ENCODE measurements around the gene SGMS1.
A peak's percentile ranks its signal among the peaks of the same experiment; 100 is the strongest.

SGMS1 gene

DNA sequence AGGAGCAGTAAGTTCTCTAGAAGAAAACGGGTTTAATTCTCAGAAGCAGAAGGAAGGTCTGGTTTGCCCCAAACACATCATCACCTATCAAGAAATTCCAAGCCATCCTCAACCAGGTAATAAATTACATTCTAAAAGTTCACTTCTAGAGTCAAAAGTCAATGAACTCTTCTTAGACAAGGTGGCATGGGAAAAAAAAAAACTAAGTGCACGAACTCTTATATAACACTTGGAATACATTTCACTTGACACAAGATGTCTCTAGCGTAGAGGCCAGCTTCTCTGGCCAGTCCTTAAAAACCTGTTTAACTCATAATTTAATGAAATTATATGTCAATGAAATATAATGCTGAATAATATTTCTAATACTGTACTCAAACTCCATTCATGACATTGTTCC lies 200.3 kb downstream of the SGMS1 start:
- Histone ChIP-seq H3K27me3 (ENCODE audit: insufficient read depth, low read length) (no peaks in the 10 kb centered on the region), H3F3A (ENCODE audit: insufficient read depth, low read length) (no peaks in the 10 kb centered on the region), H3K9me3 (ENCODE audit: low read length) (no peaks in the 10 kb centered on the region), H3K9me2 (ENCODE audit: low read depth, low read length) (no peaks in the 10 kb centered on the region), H3K27ac (ENCODE audit: low read depth, low read length, poor library complexity, severe bottlenecking) (no peak overlapping the region), H3K4me2 (ENCODE audit: low read length) (no peak overlapping the region), H3K4me1 (ENCODE audit: insufficient read depth, low read length, severe bottlenecking) (peaks cover 9% of the 10 kb centered on the region), H3K9ac (ENCODE audit: low read length) (no peak overlapping the region), H3K79me2 (ENCODE audit: insufficient read depth, low read length) (no peaks in the 10 kb centered on the region), H3K36me3 (ENCODE audit: insufficient read depth, low read length) (no peaks in the 10 kb centered on the region), H3K4me3 (ENCODE audit: low read depth, low read length, poor library complexity, severe bottlenecking) (no peak overlapping the region), H4K20me1 (ENCODE audit: insufficient read depth, low read length) (no peaks in the 10 kb centered on the region), H2AFZ (ENCODE audit: low read length) (no peak overlapping the region)
- no peak for TF ChIP-seq CTCF (IDR thresholded peaks at IDR 0.05; ENCODE audit: low read length)
- TF ChIP-seq EZH2 (IDR thresholded peaks at IDR 0.05; ENCODE audit: borderline replicate concordance, low read length) = no peak

DNA sequence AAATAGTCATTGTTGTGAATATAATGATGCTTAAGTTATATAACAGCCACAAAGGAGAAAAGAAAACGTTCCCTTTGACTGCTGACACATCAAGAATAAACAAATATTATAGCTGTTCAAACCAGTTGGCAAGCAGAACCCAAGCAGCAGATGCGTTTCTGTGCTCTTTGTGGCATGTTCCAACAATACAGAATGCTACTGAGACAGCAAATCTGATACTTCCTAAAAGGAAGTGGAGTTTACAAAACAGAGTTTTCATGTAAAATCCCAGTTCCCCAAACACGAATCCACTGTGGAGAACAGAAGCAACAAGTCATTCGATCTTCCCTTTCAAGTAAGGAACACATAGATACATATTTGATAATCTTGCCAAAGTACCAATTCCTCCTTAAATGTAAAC lies 201.5 kb downstream of the SGMS1 start:
- Histone ChIP-seq H4K20me1 (ENCODE audit: insufficient read depth, low read length) (no peaks in the 10 kb centered on the region), H3K4me3 (ENCODE audit: low read depth, low read length, poor library complexity, severe bottlenecking) (no peak overlapping the region), H2AFZ (ENCODE audit: low read length) (no peak overlapping the region), H3K4me1 (ENCODE audit: insufficient read depth, low read length, severe bottlenecking) (peaks cover 20% of the 10 kb centered on the region), H3K27me3 (ENCODE audit: insufficient read depth, low read length) (no peaks in the 10 kb centered on the region), H3K9me3 (ENCODE audit: low read length) (no peaks in the 10 kb centered on the region), H3K27ac (ENCODE audit: low read depth, low read length, poor library complexity, severe bottlenecking) (no peak overlapping the region), H3K79me2 (ENCODE audit: insufficient read depth, low read length) (no peaks in the 10 kb centered on the region), H3F3A (ENCODE audit: insufficient read depth, low read length) (no peaks in the 10 kb centered on the region), H3K4me2 (ENCODE audit: low read length) (no peak overlapping the region), H3K9ac (ENCODE audit: low read length) (no peak overlapping the region), H3K9me2 (ENCODE audit: low read depth, low read length) (no peaks in the 10 kb centered on the region), H3K36me3 (ENCODE audit: insufficient read depth, low read length) (no peaks in the 10 kb centered on the region)
- TF ChIP-seq EZH2 (IDR thresholded peaks at IDR 0.05; ENCODE audit: borderline replicate concordance, low read length) (no peak), CTCF (IDR thresholded peaks at IDR 0.05; ENCODE audit: low read length) (no peak)

DNA sequence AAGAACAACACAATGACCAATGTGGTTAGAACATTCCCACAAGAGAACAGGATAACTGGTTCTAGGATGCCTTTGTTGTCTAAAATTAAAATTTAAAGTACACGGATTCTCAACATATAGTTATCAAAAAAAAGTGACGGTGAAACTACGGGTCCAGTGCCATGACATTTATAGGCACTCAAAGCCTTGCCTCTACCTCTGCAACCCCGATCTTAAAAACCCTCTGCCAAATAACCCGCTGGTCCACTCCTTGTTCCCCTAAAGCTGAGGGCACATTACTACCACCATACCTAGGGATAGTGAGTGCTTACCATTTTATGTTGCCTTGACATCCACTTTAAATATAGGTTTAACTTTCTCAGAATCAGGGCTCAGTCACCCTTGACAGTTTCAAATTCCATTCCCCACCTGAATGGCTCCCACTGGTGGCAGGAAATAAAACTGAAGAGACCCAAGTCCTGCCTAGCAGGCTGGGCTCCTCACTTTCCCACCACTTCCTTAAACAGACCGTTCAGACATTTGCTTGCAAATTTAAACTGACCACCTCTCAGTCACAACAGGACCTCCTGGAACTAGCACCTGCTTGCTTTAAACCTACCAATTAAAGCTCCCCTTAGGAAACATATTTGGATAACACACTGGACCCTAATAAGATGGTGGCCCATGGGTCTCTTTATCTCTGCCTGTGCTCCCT lies 202.6 kb downstream of the SGMS1 start:
- H3K4me1 ChIP-seq (ENCODE audit: insufficient read depth, low read length, severe bottlenecking) = peaks cover 20% of the 10 kb centered on the region
- no peaks in the 10 kb centered on the region for H3F3A ChIP-seq (ENCODE audit: insufficient read depth, low read length)
- no peak overlapping the region for H3K4me3 ChIP-seq (ENCODE audit: low read depth, low read length, poor library complexity, severe bottlenecking)
- H3K4me2 ChIP-seq (ENCODE audit: low read length) = no peak overlapping the region
- H3K27me3 ChIP-seq (ENCODE audit: insufficient read depth, low read length) = no peaks in the 10 kb centered on the region
- H3K79me2 ChIP-seq (ENCODE audit: insufficient read depth, low read length) = no peaks in the 10 kb centered on the region
- peak; percentile 82 for TF ChIP-seq CTCF (IDR thresholded peaks at IDR 0.05; ENCODE audit: low read length)
- no peak for TF ChIP-seq EZH2 (IDR thresholded peaks at IDR 0.05; ENCODE audit: borderline replicate concordance, low read length)
- no peaks in the 10 kb centered on the region for H3K36me3 ChIP-seq (ENCODE audit: insufficient read depth, low read length)
- H4K20me1 ChIP-seq (ENCODE audit: insufficient read depth, low read length) = peaks cover 2% of the 10 kb centered on the region; the same call in 1 of the 2 replicates
- no peak overlapping the region for H2AFZ ChIP-seq (ENCODE audit: low read length)
- H3K9me2 ChIP-seq (ENCODE audit: low read depth, low read length) = no peaks in the 10 kb centered on the region
- H3K9me3 ChIP-seq (ENCODE audit: low read length) = no peaks in the 10 kb centered on the region
- H3K9ac ChIP-seq (ENCODE audit: low read length) = no peak overlapping the region
- no peak overlapping the region for H3K27ac ChIP-seq (ENCODE audit: low read depth, low read length, poor library complexity, severe bottlenecking)

Data from OCI-LY1 (cell line).